ENCODE data around the gene BPGM.
"Not testable (repeated sequence)": the region's sequence is repeated elsewhere in the genome, so short reads cannot be mapped to it uniquely, and the experiment has no call there.

Gene BPGM

GRCh38 chr7:134632052-134632451, 14.6 kb upstream of the BPGM start:
- no peak for DNase-seq (ENCODE audit: low spot score)

DNA sequence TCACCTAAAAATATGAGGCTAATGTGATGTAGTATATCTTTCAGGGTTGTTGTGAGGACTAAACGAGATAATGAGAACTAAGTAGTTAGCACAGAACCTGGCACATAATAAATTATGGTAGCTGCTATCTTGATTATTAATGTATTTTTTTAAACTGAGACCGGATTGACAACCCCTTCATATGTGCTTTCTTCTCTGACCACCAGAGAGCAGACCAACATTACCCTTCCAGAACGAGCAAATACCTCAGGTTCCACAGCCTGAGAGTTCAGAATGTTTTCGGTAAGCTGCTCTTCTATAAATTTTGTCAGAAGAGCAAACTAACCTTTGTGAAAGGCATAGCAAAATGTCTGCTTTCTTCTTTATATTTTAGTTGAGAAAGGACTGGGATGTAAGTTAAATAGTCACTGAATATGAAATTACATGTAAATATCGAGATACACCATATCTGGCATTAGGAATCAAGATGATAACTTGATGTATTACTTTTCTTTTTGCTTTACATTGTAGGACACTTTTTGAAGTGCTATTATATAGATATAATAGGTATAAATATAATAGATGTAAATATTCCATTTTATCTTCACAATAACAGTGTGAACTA, 13.6 kb upstream of the BPGM start:
- DNase-seq (ENCODE audit: low spot score) = peak; percentile 68

DNA sequence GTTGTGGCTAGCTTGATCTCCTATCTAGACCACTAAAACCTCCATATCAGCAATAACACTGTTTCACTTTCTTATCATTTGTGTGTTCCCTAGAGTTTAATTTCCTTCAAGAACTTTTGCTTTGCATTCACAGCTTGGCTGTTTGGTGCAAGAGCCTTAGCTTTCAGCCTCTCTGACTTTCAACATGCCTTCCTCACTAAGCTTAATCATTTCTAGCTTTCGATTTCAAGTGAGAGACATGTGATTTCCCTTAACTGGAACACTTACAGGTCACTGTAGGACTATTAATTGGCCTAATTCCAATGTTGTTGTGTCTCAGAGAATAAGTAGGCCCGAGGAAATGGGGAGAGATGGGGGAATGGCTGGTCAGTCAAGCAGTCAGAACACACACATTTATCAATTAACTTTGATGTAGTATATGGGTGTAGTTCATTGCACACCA, 10.6 kb upstream of the BPGM start:
- no peak for DNase-seq (ENCODE audit: low spot score)

DNA sequence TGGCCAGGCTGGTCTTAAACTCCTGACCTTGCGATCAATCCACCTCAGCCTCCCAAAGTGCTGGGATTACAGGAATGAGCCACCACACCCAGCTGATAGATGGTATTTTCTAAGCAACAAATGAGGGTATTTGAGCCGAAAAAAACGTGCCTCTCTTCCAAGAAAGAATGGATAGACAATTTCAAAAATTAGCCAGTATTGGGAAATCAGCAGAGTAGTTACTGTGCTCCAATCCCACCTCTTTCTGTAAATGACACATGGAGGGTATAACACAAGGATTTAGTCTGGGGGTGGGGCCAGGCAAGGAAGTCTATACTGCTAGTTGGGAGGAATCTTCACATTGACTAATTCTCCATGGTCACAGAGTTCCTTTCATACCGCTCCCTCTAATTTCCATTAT, 9.2 kb upstream of the BPGM start:
- no peak for DNase-seq (ENCODE audit: low spot score)

DNA sequence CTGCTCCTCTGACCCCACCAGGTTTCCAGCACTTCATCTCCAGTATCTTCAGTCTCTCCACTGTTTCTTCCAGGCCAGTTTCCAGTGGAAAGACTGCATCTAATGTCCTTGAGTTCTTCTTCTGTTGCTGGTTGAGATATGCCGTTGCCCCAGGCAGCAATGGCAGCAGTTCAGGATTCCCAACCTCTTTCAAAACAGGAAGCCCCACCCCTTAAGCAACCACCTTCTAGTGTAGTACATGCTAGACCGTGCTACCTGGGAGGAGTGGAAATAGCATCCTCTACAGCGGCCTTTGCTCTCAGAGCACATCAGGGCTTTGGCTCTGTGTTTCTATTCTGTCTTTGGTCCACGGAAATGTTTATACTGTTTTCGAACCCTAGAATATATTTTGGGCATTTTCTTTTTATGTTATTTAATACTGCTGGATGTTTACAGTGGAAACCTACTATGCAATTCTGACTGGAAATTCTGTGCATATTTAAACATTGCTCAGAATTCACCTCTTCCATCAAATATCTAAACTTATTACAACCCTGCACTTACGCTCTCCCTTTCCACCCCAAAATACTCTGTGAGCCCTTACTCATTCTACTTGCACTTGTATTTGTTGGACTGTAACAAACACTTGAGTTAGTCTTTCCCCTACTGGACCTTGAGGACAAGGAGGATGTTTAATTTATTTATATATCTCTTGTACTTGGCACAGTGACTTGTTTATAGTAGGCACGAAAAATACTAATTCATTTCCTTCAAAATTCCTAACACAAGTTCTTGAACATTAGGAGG, 8.5 kb upstream of the BPGM start:
- DNase-seq (ENCODE audit: low spot score) = no peak

DNA sequence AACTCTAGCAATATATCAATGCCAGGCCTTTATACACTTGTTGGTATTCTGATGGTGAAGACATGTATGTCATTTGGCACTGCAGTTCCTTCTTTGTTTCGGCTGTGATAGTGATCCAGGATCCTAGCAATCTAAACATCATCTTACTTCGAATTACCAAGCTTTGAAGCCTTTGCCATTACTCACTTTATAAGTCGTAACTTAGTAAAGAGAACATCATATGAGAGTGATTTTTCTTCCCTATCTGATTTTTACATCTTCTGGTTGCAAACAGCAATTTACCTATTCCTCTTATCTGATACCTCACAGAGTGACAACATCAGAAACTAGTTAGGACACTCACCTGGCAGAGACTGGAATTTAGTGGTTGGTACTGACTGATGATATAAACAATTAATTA, 7.6 kb upstream of the BPGM start:
- DNase-seq (ENCODE audit: low spot score) = no peak

DNA sequence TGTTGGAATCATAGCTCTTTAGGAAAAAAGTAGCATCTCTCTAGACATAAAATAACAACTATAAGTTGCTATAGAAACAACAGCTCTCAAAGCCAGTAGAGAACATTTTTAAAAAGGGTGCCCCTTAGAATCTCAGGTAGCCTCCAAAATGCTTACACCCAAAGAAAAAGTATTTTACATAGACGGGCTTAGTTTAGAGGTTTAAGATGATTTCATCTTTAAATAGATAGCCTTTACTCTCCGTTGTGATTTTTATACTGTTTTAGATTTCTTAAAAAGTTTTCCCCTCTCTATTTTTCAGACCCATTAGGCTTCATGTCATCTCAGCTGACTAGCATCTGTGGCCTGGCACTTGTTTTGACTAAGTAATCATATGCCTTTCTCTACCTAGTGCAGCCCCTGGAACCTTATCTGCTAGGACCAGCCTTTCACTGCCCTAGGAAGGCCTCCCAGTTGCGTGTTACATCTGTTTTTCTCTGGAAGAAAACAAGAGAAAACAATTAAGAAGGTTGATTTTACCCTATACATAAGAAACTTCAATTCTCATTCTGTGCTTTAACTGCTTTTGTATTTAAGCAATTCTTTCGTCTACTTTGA, 6.9 kb upstream of the BPGM start:
- no peak for DNase-seq (ENCODE audit: low spot score)

GRCh38 chr7:134640842-134641715, 5.6 kb upstream of the BPGM start:
- DNase-seq (ENCODE audit: low spot score) = no peak

GRCh38 chr7:134641981-134642380, 4.7 kb upstream of the BPGM start:
- DNase-seq (ENCODE audit: low spot score) = not testable (repeated sequence)

GRCh38 chr7:134643131-134643530, 3.5 kb upstream of the BPGM start:
- DNase-seq (ENCODE audit: low spot score) = no peak

GRCh38 chr7:134645478-134645877, 1.2 kb upstream of the BPGM start:
- no peak for DNase-seq (ENCODE audit: low spot score)

DNA sequence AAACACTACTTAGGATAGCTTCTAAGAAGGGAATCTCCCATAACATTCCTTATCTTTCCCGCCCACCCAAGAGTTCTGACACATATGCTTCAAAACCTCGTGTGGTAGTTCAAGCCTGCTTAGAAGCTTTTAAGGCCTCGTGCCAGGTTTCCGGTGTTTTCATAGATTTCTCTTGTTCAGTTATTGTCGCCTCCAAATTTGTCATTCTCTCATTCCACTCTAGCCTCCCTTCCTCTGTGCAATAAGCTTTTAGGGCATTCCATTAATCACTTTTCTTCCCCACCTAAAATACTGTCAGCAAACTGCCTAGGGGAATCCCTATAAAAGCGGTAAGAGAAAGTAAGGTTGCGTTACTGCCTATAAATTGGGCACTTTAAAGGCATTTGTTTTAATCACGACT, 718 bp upstream of the BPGM start:
- peak; percentile 80 for DNase-seq (ENCODE audit: low spot score)

GRCh38 chr7:134648456-134648855, 1.8 kb downstream of the BPGM start:
- DNase-seq (ENCODE audit: low spot score) = no peak

DNA sequence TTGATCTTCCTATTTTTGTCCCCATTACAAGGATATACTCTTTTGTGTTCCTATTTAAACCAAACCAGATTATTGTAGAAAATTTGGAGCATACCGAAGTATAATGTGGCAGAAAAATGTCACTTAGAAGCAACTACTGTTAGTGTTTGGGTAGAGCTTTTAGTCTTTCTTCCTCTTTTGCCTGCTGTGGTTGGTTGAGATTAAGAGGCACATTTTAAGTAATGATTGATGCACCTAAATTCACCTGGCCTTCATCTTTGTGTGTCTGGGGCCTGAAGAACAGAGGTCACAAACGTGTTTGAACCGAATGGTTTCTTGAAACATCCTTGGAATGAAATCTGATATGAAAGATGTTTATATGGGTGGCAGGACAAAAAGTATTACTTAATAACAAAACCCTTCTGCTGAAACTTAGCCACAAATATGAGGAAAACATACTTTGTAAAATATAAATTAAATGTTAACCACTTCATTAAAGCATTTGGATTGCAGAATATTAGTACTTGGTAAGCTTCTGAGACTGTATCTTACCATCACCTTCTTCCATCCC, 2.6 kb downstream of the BPGM start:
- DNase-seq (ENCODE audit: low spot score) = no peak

DNA sequence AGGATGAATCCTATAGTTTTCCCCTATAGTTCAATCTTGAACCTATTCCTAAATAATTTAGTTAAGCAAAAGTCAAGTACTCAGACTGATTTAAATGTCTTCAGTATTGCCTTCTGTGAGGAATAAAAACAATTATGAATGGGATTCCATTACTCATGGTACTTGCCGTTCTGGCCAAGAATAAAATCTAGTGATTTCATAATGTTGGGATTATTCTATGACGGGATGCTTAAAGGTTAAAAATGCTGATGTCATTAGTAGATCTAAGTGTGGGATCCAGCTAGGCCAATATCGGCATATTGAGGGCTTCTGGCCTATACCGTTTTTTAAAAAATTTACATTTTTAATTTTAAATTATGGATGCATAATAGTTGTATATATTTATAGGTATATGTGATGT, 5.3 kb downstream of the BPGM start:
- DNase-seq (ENCODE audit: low spot score) = no peak

DNA sequence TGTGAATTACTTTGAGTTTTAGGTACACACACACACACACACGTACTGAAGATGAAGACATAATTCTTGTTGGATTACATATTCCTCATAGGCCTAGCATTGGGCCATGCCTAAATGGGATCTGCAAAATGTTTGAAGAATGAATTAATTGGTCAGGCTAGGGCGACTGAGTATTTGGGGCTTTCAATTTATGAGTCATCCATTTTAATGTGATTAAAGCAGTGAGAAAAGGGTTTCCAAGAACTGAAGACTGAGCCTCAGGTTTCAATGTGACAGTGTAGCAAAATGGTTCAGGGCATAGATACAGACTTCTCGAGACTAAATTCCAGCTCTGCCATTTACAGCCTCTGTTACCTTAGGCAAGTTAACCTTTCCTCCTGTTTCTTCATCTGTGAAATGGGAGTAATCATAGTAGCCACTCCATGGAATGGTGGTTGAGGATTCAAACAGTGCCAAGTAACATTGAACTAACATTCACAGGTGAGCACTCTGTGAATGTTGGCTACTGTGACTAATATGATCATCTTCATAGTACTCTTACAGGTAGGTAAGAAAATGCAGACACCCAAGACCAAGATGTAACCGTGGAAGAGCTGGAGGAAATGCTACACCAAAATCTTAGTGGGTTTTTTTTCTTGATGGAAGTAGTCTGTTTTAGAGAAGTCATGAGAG, 7.6 kb downstream of the BPGM start:
- DNase-seq (ENCODE audit: low spot score) = no peak

GRCh38 chr7:134657526-134657925, 10.9 kb downstream of the BPGM start:
- no peak for DNase-seq (ENCODE audit: low spot score)

DNA sequence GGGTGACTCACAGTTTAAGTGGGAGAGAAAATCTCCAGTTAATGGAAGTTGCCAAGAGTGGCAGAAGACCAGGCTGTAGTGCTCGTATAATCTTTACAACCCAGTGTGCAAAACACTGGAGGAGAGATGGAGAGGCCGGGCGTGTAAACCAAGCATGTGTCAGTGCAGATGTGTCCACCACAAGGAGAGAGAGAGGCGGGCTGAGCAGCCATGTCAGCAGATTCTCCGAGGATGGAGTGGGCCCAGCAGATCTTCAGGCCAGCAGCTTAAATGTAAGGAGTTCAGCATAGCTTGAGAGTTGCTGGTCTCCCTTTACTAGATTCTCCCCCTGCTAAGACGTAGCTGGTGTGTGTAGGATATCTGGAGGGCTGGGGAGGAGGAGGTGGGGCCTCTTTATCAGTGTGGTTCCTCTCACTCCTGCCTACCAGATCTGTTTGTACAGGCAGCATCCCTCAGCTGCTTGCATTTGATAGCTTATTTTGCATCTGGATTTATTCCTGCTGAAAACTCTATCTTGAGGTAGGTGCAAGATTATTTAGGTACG, 13.7 kb downstream of the BPGM start:
- no peak for DNase-seq (ENCODE audit: low spot score)

- DNase-seq (ENCODE audit: low spot score) = no peak
These were observed 14.3 kb downstream of the BPGM start for GRCh38 chr7:134660961-134661376.

DNA sequence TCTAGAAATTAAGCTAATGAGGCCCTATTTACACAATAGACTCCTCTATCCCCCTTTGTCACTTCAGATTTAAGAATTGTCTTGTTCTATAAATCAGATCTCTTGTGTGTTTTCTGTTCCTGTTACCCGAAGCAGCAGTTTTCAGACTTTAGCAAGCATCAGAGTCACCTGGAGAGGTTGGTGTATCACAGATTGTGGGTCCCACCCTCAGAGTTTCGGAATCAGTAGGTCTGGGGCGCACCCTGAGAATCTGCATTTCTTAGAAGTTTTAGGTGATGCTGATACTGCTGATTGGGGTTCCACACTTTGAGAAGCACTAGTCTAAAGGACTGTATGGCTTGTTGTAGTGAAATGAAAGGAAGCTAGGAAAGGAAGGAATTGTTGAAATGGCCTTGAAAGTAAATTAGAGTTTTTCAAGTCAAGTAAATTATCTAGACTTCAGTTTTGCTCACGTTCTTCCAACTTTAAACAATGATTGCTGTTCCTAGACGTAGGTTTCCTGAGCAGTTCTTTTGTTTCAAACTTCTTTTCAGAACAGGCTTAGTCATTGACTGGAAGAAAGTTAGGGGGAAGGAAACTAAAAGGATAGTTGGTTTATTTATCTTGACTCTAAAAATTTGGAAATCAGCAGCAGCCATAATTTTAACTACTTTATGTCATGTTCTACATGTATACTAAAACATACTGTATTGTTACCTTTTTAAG, 15.7 kb downstream of the BPGM start:
- DNase-seq (ENCODE audit: low spot score) = no peak

- no peak for DNase-seq (ENCODE audit: low spot score)
These were observed 16.2 kb downstream of the BPGM start for GRCh38 chr7:134662871-134663205.
